ENCODE data around the gene AGBL1. TPM values are rescaled to one million over a fixed set of nuclear protein-coding genes. Genes with fewer than 3 reads are reported as not detected.
A peak's percentile ranks its signal among the peaks of the same experiment; 100 is the strongest.

Gene AGBL1
- total RNA-seq, 1 experiment from 2014 or later: not detected

- Histone ChIP-seq H3K9ac (ENCODE audit: extremely low read depth, insufficient read length, low read length) (no peak overlapping the region), H2BK5ac (ENCODE audit: insufficient read length, low read length) (no peak overlapping the region), H2BK20ac (ENCODE audit: low read depth, low read length, poor library complexity, severe bottlenecking) (no peak overlapping the region), H3K27me3 (ENCODE audit: insufficient read depth, low read length) (no peaks in the 10 kb centered on the region), H4K8ac (replicated peaks; ENCODE audit: insufficient read length, low read depth, low read length) (no peak overlapping the region), H2BK12ac (ENCODE audit: insufficient read length, low read depth, low read length) (no peak overlapping the region), H3T11ph (ENCODE audit: low read length) (no peak overlapping the region), H2BK120ac (ENCODE audit: low read depth, low read length, poor library complexity, severe bottlenecking) (no peak overlapping the region), H4K91ac (ENCODE audit: insufficient read length, low read depth, low read length) (no peak overlapping the region), H3K79me2 (ENCODE audit: insufficient read depth, low read length) (no peaks in the 10 kb centered on the region), H2BK15ac (ENCODE audit: low read depth, low read length) (no peak overlapping the region), H3K18ac (ENCODE audit: insufficient read length, low read depth, low read length) (no peak overlapping the region), H3K4me1 (ENCODE audit: insufficient read depth, low read length) (no peaks in the 10 kb centered on the region), H3K4ac (ENCODE audit: low read depth, low read length) (no peak overlapping the region), H3K9me3 (ENCODE audit: control insufficient read depth, low read depth, low read length) (no peaks in the 10 kb centered on the region), H2AK5ac (ENCODE audit: insufficient read length, low read length) (no peak overlapping the region), H3K23ac (ENCODE audit: insufficient read length, low read depth, low read length) (no peak overlapping the region), H3K23me2 (ENCODE audit: insufficient read length, low read depth, low read length, poor library complexity, severe bottlenecking) (no peaks in the 10 kb centered on the region), H3K4me2 (ENCODE audit: insufficient read depth, insufficient read length, low read length) (no peak overlapping the region), H3K14ac (ENCODE audit: insufficient read depth, low read length) (no peak overlapping the region), H3K56ac (ENCODE audit: insufficient read length, low read depth, low read length) (no peak overlapping the region), H3K27ac (ENCODE audit: insufficient read length, low read depth, low read length) (no peak overlapping the region), H3K79me1 (ENCODE audit: insufficient read depth, low read depth, low read length, poor library complexity, severe bottlenecking) (no peaks in the 10 kb centered on the region), H2AFZ (ENCODE audit: low read length) (no peak overlapping the region), H4K5ac (ENCODE audit: insufficient read length, low read depth, low read length) (no peak overlapping the region), H4K20me1 (ENCODE audit: control insufficient read depth, insufficient read depth, insufficient read length) (no peaks in the 10 kb centered on the region)
- H3K4me1 Mint-ChIP-seq: no peaks in the 10 kb centered on the region
- H3K36me3 Mint-ChIP-seq (ENCODE audit: insufficient read depth in 1 of 3, low read depth in 3 of 3): peaks cover 0 to 3% (median 0%) of the 10 kb centered on the region in 3 experiments; a peak in 3 of 7 replicates
- no peaks in the 10 kb centered on the region for H3K27me3 Mint-ChIP-seq (ENCODE audit: low read depth)
- peaks cover 3 to 6% of the 10 kb centered on the region in 2 experiments; a peak in 3 of 5 replicates for H3K9me3 Mint-ChIP-seq
- peak; percentile 91 for TF ChIP-seq CTCF (conservative IDR thresholded peaks at IDR 0.05)
- WGBS (ENCODE audit: extremely low coverage, insufficient read length, low lambda C conversion rate): no CpG with 5 or more reads among the region's 6 CpGs
- no peak overlapping the region for H3K4me3 Mint-ChIP-seq
- no peak overlapping the region for H3K27ac Mint-ChIP-seq
- peak; percentile 79 for DNase-seq
Observed at GRCh38 chr15:86743283-86743903, 663.7 kb downstream of the AGBL1 start.

All from H9 (cell line).